CD4-positive, alpha-beta T cell (primary cell): Measurements from ENCODE around the gene ERBIN. TPM values are rescaled to one million over a fixed set of nuclear protein-coding genes. Genes with fewer than 3 reads are reported as not detected.

Experiments
- ATAC-seq: fragments of 200-7000 bp; cut with Tn5 transposase; one replicate; pipeline ENCODE4 v1.10.0; 2022; ENCODE audit warnings: mild to moderate bottlenecking; ENCODE audit not compliant: poor library complexity
- CTCF ChIA-PET: fragments of 350-600 bp; sonication (Branson Sonifier 250); formaldehyde crosslinking; loops from one replicate; lab custom pipeline; 2021; ENCODE audit warnings: antibody characterized with exemption, inconsistent platforms; lab: Charles Lee
- POLR2A ChIA-PET: fragments of 350-600 bp; sonication (Branson Sonifier 250); formaldehyde crosslinking; loops from one replicate; lab custom pipeline; 2021; ENCODE audit warnings: antibody characterized with exemption, inconsistent platforms; lab: Charles Lee
- DNase-seq, 14 experiments: peaks; one replicate each; pipeline ENCODE4 v3.0.0-alpha.2; 2013 to 2020; ENCODE audit warnings: mixed read lengths in 2 of 14
- H3K27ac ChIP-seq, 2 donors: one replicate each; pipeline versions ENCODE4 v1.5.1 to v1.7.0; 2013; ENCODE audit warnings: low read length in 2 of 2, low read depth in 1 of 2, mild to moderate bottlenecking in 1 of 2
- H3K27me3 ChIP-seq, 2 experiments: 1 replicate in 1 of 2; 2 replicates in 1 of 2; pipeline versions ENCODE4 v1.6.1 to v1.7.0; 2013; ENCODE audit warnings: low read length in 2 of 2, control low read depth in 1 of 2, mild to moderate bottlenecking in 1 of 2, moderate library complexity in 1 of 2; ENCODE audit not compliant: insufficient read depth in 2 of 2, control insufficient read depth in 1 of 2
- H3K36me3 ChIP-seq: one replicate; pipeline ENCODE4 v1.6.1; 2013; ENCODE audit warnings: low read length, control low read depth; ENCODE audit not compliant: insufficient read depth
- H3K4me1 ChIP-seq: one replicate; pipeline ENCODE4 v1.6.1; 2013; ENCODE audit warnings: low read length, control low read depth; ENCODE audit not compliant: insufficient read depth
- H3K4me3 ChIP-seq: one replicate; pipeline ENCODE4 v1.5.1; 2013; ENCODE audit warnings: mild to moderate bottlenecking, low read length, moderate library complexity
- H3K9me3 ChIP-seq, 2 experiments: 1 replicate in 1 of 2; 2 replicates in 1 of 2; pipeline versions ENCODE4 v1.6.1 to v1.7.0; 2013; ENCODE audit warnings: low read length in 2 of 2, mild to moderate bottlenecking in 2 of 2, control low read depth in 1 of 2, moderate library complexity in 1 of 2; ENCODE audit not compliant: control insufficient read depth in 1 of 2, insufficient read depth in 1 of 2
- H3K27ac Mint-ChIP-seq: one replicate; pipeline ENCODE4 v1.8.0; 2020; ENCODE audit warnings: mixed read lengths
- H3K27me3 Mint-ChIP-seq: one replicate; pipeline ENCODE4 v1.8.0; 2021; ENCODE audit warnings: mixed read lengths
- H3K36me3 Mint-ChIP-seq: one replicate; pipeline ENCODE4 v1.8.0; 2021; ENCODE audit warnings: low read depth, mixed read lengths
- H3K4me1 Mint-ChIP-seq: one replicate; pipeline ENCODE4 v1.8.0; 2021; ENCODE audit warnings: low read depth, mixed read lengths
- H3K4me3 Mint-ChIP-seq: one replicate; pipeline ENCODE4 v1.8.0; 2020; ENCODE audit warnings: mild to moderate bottlenecking, mixed read lengths
- H3K9me3 Mint-ChIP-seq: one replicate; pipeline ENCODE4 v1.8.0; 2020; ENCODE audit warnings: mixed read lengths
- intact Hi-C, 2 experiments: fragments of 100-400 bp; cut with DNase I in 1 of 2; cut with micrococcal nuclease in 1 of 2; formaldehyde crosslinking; loops; one replicate each; pipeline versions ENCODE4 v1.15.1 to v1.9.0; 2023 to 2025; cut with DNase I, micrococcal nuclease
- total RNA-seq, 174 experiments: library from RNA in 2 of 174; stranded (reverse) in 2 of 174; gene quantifications; one replicate each; pipeline ENCODE4 v1.2.3 and lab custom pipeline; 2021 to 2026
- TF ChIP-seq, protein P1 (sequence below): fragments of 200-600 bp; IDR thresholded peaks from one replicate; pipeline ENCODE4 v1.8.0; 2022; ENCODE audit warnings: antibody characterized with exemption, mild to moderate bottlenecking

ERBIN gene
- total RNA-seq, 2 experiments from 2014 or later = 94.7 to 96.9 TPM

DNA sequence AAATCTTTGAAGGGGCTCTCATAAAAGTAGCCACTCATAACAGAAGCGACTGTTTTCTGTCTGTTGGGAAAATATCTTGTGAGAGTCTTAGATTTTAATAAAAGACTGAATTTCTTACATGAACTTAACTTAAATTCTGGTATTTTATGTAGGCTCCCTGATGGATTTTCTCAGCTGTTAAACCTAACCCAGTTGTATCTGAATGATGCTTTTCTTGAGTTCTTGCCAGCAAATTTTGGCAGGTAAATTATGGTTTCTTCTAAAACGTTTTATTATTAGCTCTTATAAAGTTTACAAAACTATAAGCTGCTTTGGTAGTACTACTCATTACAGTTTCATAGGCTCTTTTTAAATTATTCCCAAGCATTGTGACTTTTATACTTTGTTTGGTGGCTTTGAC lies 87.0 kb downstream of the ERBIN start:
- no peaks in the 10 kb centered on the region for H3K27me3 Mint-ChIP-seq
- POLR2A ChIA-PET = no interaction called here
- Histone ChIP-seq H3K27me3 (no peaks in the 10 kb centered on the region), H3K36me3 (peaks cover 28% of the 10 kb centered on the region), H3K4me3 (no peak overlapping the region), H3K27ac (no peak overlapping the region), H3K9me3 (no peaks in the 10 kb centered on the region), H3K4me1 (peaks cover 2% of the 10 kb centered on the region)
- H3K4me1 Mint-ChIP-seq = peaks cover 62% of the 10 kb centered on the region
- peaks cover 73% of the 10 kb centered on the region for H3K36me3 Mint-ChIP-seq
- H3K4me3 Mint-ChIP-seq = no peak overlapping the region
- CTCF ChIA-PET = no interaction called here
- peak overlapping the region; percentile 78 for H3K27ac Mint-ChIP-seq
- ATAC-seq (no peak), DNase-seq (no peak)
- TF ChIP-seq, protein P1, sequence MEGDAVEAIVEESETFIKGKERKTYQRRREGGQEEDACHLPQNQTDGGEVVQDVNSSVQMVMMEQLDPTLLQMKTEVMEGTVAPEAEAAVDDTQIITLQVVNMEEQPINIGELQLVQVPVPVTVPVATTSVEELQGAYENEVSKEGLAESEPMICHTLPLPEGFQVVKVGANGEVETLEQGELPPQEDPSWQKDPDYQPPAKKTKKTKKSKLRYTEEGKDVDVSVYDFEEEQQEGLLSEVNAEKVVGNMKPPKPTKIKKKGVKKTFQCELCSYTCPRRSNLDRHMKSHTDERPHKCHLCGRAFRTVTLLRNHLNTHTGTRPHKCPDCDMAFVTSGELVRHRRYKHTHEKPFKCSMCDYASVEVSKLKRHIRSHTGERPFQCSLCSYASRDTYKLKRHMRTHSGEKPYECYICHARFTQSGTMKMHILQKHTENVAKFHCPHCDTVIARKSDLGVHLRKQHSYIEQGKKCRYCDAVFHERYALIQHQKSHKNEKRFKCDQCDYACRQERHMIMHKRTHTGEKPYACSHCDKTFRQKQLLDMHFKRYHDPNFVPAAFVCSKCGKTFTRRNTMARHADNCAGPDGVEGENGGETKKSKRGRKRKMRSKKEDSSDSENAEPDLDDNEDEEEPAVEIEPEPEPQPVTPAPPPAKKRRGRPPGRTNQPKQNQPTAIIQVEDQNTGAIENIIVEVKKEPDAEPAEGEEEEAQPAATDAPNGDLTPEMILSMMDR = no peak
- intact Hi-C loops = no loop called here
- no peaks in the 10 kb centered on the region for H3K9me3 Mint-ChIP-seq

- intact Hi-C loops = no loop called here
- TF ChIP-seq, protein P1 = no peak
These were observed 87.5 kb downstream of the ERBIN start for GRCh38 chr5:66013906-66014305.

GRCh38 chr5:66015196-66015960 lies 89.0 kb downstream of the ERBIN start:
- Histone ChIP-seq H3K36me3 (peaks cover 25% of the 10 kb centered on the region), H3K27ac (no peak overlapping the region), H3K9me3 (no peaks in the 10 kb centered on the region), H3K4me1 (no peaks in the 10 kb centered on the region), H3K27me3 (no peaks in the 10 kb centered on the region), H3K4me3 (no peak overlapping the region)
- Mint-ChIP-seq H3K27me3 (no peaks in the 10 kb centered on the region), H3K27ac (peak overlapping the region; percentile 58), H3K9me3 (no peaks in the 10 kb centered on the region), H3K4me1 (peaks cover 57% of the 10 kb centered on the region), H3K36me3 (peaks cover 75% of the 10 kb centered on the region), H3K4me3 (no peak overlapping the region)
- intact Hi-C loops = loop anchor here (5.0 kb wide), 3 partner anchors 83 to 533 kb away; partner anchors contain the start of gene ADAMTS6 (in 1 of the 2)
- ChIA-PET POLR2A (no interaction called here), CTCF (interaction anchor here (0.5 to 0.9 kb wide), 2 partner anchors 254 to 1623 kb away, joined by 3 read pairs; no protein-coding TSS in a partner anchor)
- ATAC-seq (no peak), DNase-seq (no peak)
- TF ChIP-seq, protein P1 = no peak

More at GRCh38 chr5:66013906-66014305, 87.5 kb downstream of the ERBIN start:
- H3K4me3 Mint-ChIP-seq = no peak overlapping the region
- Histone ChIP-seq H3K4me1 (peaks cover 1% of the 10 kb centered on the region), H3K36me3 (peaks cover 25% of the 10 kb centered on the region), H3K9me3 (no peaks in the 10 kb centered on the region), H3K27me3 (no peaks in the 10 kb centered on the region), H3K27ac (no peak overlapping the region), H3K4me3 (no peak overlapping the region)
- CTCF ChIA-PET = no interaction called here
- DNase-seq (no peak), ATAC-seq (no peak)
- H3K36me3 Mint-ChIP-seq = peaks cover 73% of the 10 kb centered on the region
- H3K27ac Mint-ChIP-seq = peak overlapping the region; percentile 78
- H3K27me3 Mint-ChIP-seq = no peaks in the 10 kb centered on the region
- POLR2A ChIA-PET = no interaction called here
- H3K9me3 Mint-ChIP-seq = no peaks in the 10 kb centered on the region
- H3K4me1 Mint-ChIP-seq = peaks cover 60% of the 10 kb centered on the region
